AG09309 (cell line): ENCODE results near the gene TINAGL1.

Experiments used
- DNase-seq: peaks from one replicate; pipeline ENCODE4 v3.0.0-alpha.2; 2010; ENCODE audit warnings: low read depth
- H3K4me3 ChIP-seq: 2 replicates; pipeline ENCODE4 v1.5.1; 2011; ENCODE audit warnings: mild to moderate bottlenecking, low read depth, low read length, moderate library complexity; ENCODE audit not compliant: control insufficient read depth
- CTCF ChIP-seq: IDR thresholded peaks from 2 replicates; pipeline ENCODE4 v1.5.1; 2011; ENCODE audit warnings: mild to moderate bottlenecking, low read depth, low read length, inconsistent platforms; ENCODE audit not compliant: insufficient read depth, control insufficient read depth; ENCODE audit errors: missing control alignments

Gene TINAGL1

GRCh38 chr1:31607360-31607759 is 31.0 kb downstream of the TINAGL1 start:
- TF ChIP-seq CTCF, result no peak
- no peak overlapping the region for H3K4me3 ChIP-seq
- DNase-seq, result no peak

GRCh38 chr1:31609514-31610118 is 33.3 kb downstream of the TINAGL1 start:
- no peak for TF ChIP-seq CTCF
- no peak overlapping the region for H3K4me3 ChIP-seq
- no peak for DNase-seq

- TF ChIP-seq CTCF, result no peak
- H3K4me3 ChIP-seq, result no peak overlapping the region
- no peak for DNase-seq
Observed at GRCh38 chr1:31614414-31615005, 38.2 kb downstream of the TINAGL1 start.

GRCh38 chr1:31615414-31615813 is 39.1 kb downstream of the TINAGL1 start:
- TF ChIP-seq CTCF, result no peak
- no peak for DNase-seq
- H3K4me3 ChIP-seq, result no peak overlapping the region

GRCh38 chr1:31615939-31616338 is 39.6 kb downstream of the TINAGL1 start:
- H3K4me3 ChIP-seq, result no peak overlapping the region
- DNase-seq, result no peak
- TF ChIP-seq CTCF, result no peak

- TF ChIP-seq CTCF, result no peak
- DNase-seq, result no peak
- H3K4me3 ChIP-seq, result peak within 1 kb of the TSS; percentile 56
Observed at GRCh38 chr1:31617218-31617915, 41.1 kb downstream of the TINAGL1 start, which contains the start of gene HCRTR1. TSS of gene HCRTR1 (plus strand) at chr1:31617689. CDS start at chr1:31619193, 1,504 bp downstream.
